Stimulated activated naive CD8-positive, alpha-beta T cell treated with anti-CD3 and anti-CD28 coated beads, Interleukin-15, Interleukin-2, amounts not matched to agents 100 U/mL and 50 U/mL, for 24 hours (primary cell): ENCODE results near the gene RIC1.
"Not testable (repeated sequence)": the region's sequence is repeated elsewhere in the genome, so short reads cannot be mapped to it uniquely, and the experiment has no call there.

Experiments used
- ATAC-seq: fragments of 150-1000 bp; cut with Tn5 transposase; one replicate; pipeline ENCODE4 v1.10.0; 2021
- DNase-seq: peaks from one replicate; pipeline ENCODE4 v3.0.0; 2021

The RIC1 gene

DNA sequence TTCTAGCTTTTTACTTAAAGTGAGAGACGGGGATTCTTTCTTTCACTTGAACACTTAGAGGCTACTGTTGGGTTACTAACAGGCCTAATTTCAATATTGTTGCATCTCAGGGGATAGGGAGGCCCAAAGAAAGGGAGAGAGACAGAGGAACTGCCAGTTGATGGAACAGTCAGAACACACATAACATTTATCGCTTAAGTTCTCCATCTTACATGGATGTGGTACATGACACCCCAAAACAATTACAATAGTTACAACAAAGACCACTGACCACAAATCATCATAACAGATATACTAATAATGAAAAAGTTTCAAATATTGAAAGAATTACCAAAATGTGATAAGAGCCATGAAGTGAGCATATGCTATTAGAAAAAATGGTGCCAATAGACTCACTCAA, 4.3 kb upstream of the RIC1 start:
- DNase-seq (no peak), ATAC-seq (no peak)

DNA sequence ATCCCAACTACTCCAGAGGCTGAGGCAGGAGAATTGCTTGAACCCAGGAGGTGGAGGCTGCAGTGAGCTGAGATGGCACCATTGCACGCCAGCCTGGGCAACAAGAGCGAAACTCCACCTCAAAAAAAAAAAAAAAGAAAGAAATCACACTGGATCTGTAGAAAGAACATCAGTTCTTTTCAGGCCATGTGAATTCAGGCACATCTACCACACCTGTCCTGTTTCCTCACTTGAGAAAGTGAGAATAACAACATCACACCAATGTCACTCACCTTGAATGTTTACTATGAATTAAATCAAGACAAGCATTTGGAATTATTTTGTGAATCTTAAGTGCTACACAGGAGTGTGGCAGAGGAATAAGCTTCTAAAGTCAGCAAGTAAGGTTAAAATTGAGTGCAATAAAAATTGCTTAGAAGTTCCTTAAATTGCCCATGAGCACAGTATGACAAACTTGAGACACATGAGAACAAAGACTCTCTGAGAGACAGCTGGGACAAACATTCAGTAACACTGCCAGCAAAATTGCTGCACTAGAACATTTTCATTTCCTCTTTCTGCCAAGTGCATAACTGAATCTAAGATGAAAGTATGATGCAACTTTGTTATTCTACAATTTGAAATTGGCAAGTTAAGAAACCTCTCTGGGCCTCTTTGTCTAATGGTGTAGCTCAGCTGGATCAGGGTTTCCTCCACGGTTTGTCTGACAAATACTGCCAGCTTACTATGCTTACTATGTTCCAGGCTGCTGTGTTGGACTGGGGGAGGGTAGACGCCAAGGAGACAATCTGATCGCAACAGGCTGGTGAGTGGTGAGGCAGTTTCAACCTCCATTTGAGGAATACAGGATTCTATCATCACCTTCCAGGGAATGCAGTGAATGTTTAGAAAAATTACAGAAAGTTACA, 1.9 kb upstream of the RIC1 start:
- ATAC-seq (peak; percentile 22), DNase-seq (peak; percentile 48)

DNA sequence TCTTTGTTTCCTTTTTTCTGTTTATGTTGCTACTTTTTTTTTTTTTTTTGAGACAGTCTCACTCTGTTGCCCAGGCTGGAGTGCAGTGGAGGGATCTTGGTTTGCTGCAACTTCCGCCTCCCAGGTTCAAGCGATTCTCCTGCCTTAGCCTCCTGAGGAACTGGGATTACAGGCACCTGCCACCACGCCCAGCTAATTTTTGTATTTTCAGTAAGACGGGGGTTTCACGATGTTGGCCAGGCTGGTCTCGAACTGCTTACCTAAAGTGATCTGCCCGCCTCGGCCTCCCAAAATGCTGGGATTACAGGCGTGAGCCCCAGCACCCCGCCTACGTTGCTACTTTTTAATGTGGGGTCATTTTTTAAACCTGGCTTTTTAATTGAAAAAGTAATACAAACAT, 1.2 kb upstream of the RIC1 start:
- DNase-seq: peak; percentile 35
- not testable (repeated sequence) for ATAC-seq

DNA sequence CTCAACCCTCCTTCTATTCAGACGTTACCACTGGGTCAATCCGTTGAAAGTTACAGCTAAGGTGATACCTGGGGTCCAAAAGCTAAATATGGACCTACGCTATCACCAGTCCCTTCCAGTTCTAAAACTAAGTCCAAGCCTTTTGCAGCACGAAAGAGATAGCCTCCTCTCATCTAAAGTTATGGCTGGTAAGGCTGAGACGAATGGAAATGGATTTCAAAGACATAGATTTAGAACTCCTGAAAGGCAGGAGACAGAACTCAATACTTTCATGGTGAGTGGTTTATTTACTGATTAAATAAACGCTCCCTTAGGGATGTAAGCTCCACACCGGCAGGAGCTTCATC, 751 bp upstream of the RIC1 start:
- ATAC-seq (no peak), DNase-seq (no peak)

DNA sequence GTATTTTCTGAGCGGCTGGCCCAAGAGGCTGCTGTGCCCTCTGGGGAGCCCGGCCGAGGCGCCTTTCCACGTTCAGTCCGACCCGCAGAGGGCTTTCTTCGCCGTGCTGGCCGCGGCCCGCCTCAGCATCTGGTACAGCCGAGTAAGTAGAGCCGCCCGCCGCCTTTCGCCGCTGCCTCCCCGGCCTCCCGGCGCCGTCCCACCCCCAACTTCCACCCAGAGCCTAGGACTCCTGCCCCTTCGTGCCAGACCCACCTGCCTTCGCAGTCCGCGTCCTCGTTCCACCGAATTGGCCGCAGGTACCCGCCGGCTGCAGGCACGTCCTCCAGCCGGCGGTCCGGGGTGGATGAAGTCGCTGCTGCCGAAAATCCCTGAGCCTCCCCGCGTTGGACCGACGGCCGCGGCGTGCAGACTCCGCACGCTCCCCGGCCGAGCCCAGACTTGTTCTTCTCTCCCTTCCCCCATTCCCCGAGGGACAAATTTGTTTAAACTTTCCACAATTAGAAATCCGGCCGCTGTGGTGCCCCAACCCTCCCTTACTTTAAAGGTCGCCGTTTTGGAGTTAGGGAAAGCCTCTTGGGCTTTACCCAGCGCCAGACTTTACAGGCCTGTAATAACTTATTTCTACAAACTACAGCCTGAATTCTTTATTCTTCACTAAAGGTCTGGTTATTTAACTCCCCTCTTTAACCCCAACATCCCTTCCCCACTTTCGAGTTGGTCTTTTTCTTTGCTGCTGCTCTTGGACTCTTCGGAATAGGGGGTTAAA, 589 bp downstream of the RIC1 start:
- ATAC-seq (peak; percentile 9), DNase-seq (peak; percentile 59)

DNA sequence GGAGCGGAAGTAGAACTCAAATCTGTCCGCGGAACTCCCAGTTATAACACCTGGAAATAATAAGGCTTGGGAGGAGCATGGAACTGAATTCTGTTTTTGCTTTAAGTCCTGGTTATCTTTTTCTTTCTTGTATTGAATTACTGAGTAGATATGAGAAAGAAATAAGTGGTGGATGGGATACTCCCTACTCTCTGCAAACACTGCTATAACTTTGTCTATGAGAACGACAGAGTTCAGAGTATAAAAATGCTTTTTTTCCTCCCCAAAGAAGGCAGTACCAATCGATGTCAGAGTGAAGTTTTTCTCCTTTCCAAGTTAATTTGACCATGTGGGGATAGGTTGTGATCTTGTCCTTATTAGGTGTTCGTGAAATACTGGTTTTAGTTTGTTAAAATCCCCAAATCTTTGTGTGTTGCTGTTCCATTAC, 1.2 kb downstream of the RIC1 start:
- ATAC-seq (no peak), DNase-seq (no peak)

DNA sequence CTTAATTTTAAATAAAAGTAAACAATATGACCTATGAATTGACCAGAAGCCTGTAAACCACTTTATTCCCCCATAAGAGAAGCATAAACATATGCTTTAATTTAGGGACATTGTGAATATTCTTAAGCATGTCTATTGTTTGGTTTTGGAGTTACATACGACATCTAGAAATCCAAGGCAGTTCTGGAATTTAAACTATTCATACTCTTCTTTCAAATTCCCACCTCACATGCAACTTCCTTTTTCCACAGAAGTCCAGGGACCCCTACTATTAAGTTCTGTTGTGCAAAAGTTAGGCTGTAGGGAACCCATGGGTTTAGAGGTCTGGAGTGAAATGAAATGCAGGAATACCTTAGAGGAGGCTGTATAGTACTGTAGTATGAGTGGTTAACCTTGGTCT, 2.1 kb downstream of the RIC1 start:
- ATAC-seq (no peak), DNase-seq (no peak)

DNA sequence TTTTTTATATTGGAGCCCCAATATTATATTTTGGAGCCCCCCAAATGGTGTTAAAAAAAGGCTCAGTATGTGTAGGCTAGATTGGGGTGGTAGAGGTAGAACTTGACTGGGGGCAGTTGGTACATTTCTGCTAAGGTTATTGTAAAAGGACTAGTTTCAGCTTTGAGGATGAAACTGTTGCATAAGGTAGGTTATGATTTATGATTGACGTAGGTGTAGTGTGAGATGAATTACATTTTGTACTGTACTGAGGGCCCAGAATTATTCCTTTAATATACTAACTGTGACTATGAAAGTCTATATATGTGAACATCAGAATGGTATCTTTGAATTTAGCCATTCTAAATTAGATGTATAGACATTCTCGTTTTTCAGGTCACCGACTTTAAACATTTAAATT, 3.6 kb downstream of the RIC1 start:
- no peak for DNase-seq

DNA sequence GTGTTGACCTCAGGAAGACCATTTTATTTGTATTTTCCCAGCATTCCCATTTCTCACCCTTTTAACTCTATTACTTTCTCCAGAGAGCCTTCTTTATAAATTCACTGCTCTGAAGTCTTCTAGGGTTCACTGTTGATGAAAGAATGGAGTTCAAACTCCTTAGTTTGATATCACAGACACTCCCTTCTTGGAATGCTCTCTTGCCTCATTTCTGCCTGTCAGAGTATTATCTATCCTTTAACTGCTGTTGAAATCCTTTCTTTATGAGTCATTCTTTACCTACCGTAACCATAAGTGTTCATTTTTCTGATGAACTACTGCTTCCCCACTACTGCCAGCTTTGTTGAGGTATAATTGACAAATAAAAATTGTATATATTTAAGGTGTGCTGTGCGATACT, 4.3 kb downstream of the RIC1 start:
- no peak for ATAC-seq
- no peak for DNase-seq

More for the DNA sequence above, 3.6 kb downstream of the RIC1 start:
- no peak for ATAC-seq

DNA sequence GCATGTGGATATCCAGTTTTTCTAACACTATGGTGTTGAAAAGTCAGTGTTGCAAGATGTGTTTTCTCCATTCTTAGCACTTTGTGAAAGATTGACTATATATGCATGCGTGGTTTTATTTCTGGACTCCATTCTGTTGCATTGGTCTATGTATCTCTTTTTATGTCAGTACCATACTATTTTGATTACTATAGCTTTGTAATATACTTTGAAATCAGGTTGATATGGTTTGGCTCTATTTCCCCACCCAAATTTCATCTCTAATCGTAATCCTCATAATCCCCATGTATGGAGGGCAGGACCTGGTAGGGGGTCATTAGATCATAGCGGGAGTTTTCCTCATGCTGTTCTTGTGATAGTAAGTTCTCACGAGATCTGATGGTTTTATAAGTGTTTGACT, 6.5 kb downstream of the RIC1 start:
- no peak for ATAC-seq
- no peak for DNase-seq

DNA sequence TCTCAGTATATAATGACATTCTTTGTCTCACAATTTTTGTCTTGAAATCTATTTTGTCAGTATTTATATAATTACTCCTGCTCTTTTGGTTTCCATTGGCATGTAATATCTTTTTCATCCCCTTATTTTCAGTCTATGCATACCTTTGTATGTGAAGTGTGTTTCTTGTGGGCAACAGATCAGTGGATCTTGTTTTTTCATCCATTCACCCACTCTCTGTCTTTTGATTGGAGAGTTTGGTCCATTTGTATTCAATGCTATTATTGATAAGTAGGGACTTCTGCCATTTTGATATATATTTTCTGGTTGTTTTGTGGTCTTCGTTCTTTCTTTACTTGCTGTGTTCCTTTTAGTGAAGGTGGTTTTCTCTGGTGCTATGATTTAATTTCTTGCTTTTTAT, 10.9 kb downstream of the RIC1 start:
- ATAC-seq: no peak

DNA sequence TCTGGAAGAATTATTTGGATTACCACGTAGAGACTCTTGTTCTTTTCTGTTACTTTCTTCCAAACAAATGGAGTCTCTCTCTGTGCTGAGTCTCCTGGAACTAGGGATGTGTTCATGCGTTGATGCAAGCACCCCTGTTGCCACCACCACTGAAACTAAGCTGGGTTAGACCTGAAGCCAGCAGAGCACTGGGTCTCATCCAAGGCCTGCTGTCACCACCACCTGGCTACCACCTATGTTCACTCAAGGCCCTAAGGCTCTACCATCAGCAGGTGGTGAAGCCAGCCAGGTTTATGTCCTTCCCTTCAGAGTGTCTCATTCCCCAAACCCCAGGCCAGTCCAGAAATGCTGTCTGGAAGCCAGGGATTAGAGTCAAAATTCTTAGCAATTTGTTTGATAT, 13.3 kb downstream of the RIC1 start:
- DNase-seq (no peak), ATAC-seq (no peak)

More for the DNA sequence above, 10.9 kb downstream of the RIC1 start:
- DNase-seq: no peak

DNA sequence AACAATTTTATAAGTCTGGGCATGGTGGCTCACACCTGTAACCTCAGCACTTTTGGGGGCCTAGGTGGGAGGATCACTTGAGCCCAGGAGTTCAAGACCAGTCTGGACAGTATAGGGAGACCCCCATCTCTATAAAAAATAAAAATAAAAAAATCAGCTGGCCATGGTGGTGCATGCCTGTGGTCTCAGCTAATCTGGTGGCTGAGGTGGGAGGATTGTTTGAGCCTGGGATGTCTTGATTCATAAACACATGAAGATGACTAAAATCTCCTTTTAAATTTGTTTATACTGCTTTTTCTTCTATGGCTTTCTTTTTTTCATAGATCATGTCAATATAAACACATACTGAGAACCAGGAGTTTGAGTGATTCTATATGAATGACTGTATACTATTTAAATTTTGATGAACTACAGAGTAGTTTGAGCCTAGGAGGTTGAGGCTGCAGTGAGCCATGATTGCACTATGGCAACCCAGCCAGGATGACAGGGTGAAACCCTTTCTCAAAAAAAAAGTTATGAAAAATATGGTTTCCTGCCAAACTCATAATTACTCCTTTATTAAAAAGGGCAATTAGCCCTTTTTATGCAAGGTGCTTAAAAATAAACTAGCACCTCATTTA, 14.2 kb downstream of the RIC1 start:
- DNase-seq (no peak), ATAC-seq (peak; percentile 71)

DNA sequence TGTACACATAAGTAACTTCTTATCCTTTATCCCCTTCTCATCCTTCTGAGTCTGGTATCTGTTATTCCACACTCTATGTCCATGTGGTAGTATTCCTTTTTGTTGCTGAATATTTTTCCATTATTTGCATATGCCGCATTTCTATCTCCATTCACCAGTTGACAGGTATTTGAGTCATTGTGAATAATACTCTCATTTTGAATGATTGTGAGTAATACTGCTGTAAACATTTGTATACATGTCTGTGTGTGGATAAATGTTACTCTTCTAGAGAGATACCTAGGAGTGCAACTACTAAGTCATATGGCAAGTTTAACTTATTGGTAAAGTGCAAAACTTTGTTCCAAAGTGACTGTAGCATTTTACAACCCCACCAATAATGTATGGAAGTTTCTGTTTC, 15.6 kb downstream of the RIC1 start:
- ATAC-seq: peak; percentile 89
- DNase-seq: no peak

DNA sequence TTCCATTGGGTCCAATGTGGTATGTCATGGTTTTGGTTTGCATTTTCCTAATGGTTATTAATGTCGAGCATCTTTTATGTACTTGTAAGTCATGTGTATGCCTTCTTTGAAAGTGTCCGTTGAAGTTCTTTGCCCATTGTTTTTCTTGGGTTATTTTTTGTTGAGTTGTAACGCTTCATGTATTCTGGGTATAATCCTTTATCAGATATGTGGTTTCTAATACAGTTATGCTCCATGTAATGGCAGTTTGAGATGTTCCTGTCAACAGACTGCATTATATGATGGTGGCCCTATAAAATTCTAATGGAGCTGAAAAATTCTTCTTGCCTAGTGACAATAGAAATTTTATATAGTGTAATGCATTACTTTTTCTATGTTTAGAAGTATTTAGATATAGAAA, 17.2 kb downstream of the RIC1 start:
- ATAC-seq (no peak), DNase-seq (no peak)

DNA sequence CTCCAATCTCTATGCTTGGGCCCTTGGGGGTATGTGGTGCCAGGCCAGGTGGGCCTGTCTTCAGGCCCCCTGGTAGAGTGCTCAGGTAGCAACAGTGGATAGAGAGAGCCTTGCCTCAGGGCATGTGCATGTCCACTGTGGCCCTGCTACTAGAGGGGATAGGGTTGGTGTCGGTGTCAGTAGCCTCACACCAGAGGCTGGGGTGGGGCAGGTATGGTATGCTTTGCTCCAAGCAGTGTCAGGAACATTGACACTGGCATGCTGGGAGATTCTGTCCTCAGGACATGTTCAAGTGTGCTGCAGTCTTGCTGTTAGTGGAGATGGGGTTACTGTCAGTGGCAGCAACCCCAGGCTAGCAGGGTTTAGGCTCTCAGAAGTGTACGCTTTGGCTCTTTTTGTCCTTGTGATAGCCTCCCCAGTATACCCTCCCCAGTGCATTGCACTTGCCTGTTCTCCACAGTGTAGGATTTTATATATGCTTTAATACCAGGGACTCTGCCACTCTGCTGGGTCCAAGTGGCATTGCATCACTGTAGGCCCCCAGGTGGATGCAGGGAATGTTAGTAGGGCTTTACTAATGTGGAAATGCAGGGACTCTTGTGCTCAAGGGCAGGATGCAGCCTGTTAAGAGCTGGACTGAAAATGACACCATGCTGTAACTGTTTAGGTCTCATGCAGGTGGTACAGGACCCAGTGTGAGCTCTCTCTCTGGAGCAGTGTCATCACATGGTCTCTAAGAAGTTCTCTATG, 21.6 kb downstream of the RIC1 start:
- DNase-seq (no peak), ATAC-seq (no peak)

DNA sequence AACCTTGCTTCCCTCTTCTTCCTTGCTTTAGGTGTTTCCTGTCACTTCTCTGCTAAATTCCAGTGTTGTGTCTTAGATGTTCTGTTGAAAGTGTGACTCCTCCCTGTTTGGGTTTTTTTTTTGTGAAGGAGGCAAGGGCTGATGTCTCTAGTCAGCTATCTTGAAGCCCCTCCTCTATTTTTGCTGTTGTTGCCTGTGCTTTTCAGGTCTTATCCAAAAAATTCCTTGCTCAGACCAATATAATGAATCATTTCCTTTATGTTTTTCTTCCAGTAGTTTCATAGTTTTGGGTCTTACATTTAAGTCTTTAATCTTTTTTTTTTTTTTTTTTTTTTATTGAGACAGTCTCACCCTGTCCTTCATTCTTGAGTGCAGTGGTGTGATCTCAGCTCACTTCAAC, 22.3 kb downstream of the RIC1 start:
- DNase-seq (no peak), ATAC-seq (no peak)

DNA sequence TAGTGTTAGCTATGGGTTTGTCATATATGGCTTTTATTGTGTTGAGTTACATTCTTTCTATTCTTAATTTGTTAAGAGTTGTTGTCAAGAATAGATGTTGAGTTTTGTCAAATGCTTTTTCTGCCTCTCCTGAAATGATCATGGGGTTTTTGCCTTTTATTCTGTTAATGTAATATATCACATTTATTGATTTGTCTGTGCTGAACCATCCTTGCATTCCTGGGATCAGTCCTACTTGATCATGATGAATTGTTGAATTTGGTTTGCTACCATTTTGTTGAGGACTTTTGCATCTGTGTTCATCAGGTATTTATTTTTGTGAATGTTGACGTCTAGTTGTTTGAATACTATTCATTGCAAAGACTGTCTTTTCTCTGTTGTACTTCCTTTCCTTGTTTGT, 23.9 kb downstream of the RIC1 start:
- DNase-seq (no peak), ATAC-seq (no peak)

DNA sequence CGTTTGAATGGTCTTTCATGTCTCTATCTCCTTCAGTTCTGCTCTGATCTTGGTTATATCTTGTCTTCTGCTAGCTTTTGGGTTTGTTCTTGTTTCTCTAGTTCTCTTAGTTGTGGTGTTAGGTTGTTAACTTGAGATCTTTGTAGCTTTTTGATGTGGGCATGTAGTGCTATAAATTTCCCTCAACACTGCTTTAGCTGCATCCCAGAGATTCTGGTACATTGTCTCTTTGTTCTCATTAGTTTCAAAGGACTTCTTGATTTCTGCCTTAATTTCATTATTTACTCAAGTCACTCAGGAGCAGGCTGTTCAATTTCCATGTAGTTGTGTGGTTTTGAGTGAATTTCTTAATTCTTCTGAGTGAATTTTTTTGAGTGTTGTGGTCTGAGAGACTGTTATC, 33.9 kb downstream of the RIC1 start:
- ATAC-seq, DNase-seq: not testable (repeated sequence)

DNA sequence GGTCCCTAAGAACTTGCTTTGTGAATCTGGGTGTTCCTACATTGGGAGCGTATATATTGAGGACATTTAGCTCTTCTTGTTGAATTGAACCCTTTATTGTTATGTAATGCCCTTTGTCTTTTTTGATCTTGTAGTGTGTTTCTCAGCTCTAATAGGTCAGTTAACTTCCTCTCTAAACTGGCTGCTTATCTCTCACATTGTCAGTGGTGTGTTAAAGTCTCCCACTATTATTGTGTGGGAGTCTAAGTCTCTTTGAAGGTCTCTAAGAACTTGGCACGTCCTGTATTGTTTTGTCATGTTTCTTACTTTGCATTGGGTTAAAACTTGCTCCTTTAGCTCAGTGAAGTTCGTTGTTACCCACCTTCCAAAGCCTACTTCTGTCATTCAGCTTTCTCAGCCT, 36.2 kb downstream of the RIC1 start:
- no peak for ATAC-seq
- DNase-seq: no peak

DNA sequence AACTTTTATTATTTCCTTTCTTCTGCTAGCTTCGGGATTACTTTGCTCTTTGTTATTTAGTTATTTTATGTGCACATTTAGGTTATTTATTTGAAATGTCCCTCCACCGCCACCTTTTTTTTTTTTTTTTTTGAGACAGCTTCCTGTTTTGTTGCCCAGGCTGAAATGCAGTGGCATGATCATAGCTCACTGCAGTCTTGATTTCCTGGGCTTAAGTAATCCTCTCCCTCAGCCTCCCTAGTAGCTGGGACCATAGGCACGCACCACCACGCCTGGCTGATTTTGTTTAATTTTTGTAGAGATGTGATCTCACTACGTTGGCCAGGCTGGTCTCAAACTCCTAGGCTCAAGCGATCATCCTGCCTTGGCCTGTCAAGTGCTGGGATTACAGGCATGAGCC, 38.5 kb downstream of the RIC1 start:
- DNase-seq: no peak
- ATAC-seq: no peak

DNA sequence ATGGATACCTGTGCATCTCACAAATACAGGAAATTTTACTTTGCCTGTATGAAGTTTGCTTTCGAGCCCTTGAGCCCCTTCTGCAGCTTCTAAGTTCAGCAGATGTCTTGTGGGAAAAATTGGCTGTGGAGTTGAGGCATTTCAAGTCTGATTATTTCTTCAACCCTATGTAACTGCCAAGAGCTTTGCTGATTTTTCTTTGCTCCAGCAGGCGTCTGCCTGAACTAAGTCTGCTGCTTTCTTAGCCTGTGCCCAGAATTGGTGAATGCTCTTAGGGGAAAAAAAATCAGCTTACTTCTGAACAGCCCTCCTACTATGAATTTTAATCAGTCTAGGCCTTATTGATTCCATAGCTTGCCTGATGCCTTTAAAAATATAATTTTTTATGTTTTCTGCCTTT, 41.2 kb downstream of the RIC1 start:
- ATAC-seq: no peak
- DNase-seq: no peak
